ENCODE measurements around the gene KRT14. TPM values are rescaled to one million over a fixed set of nuclear protein-coding genes. Genes with fewer than 3 reads are reported as not detected.
A peak's percentile ranks its signal among the peaks of the same experiment; 100 is the strongest.
"Not testable (repeated sequence)": the region's sequence is repeated elsewhere in the genome, so short reads cannot be mapped to it uniquely, and the experiment has no call there.

KRT14 gene
- polyA plus RNA-seq, 4 donors = 0.24 to 0.44 (median 0.36) TPM

GRCh38 chr17:41548844-41549595 lies 37.7 kb downstream of the KRT14 start:
- peak in 3 of 4 donors; percentile 74 to 80 (median 75) for DNase-seq (ENCODE audit: low read depth in 4 of 4, low spot score in 3 of 4)

- DNase-seq (ENCODE audit: low read depth in 4 of 4, low spot score in 3 of 4) = no peak
Measured at GRCh38 chr17:41547921-41548843, 38.5 kb downstream of the KRT14 start.

GRCh38 chr17:41547378-41547841 lies 39.3 kb downstream of the KRT14 start:
- DNase-seq (ENCODE audit: low read depth in 4 of 4, low spot score in 3 of 4) = no peak

DNA sequence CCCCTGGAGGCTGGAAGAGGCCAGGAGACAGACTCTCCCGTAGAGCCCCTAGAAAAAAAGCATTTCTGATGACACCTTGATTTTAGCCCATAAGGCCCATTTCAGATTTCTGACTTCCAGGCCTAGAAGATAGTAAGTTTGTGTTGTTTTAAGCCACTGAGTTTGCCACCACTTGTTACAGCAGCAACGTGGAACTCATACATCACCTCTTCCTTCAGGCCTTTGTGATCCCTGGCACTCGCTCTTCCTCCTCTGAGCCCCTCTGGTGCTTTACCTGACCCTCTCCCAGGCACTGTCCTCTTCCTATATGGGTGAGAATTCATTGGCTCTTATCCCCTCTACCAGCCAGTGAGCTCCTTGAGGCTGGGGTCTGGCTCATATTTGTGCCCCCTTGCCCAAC lies 39.9 kb downstream of the KRT14 start:
- DNase-seq (ENCODE audit: low read depth in 4 of 4, low spot score in 3 of 4) = no peak

GRCh38 chr17:41545829-41546410 lies 40.8 kb downstream of the KRT14 start:
- no peak for DNase-seq (ENCODE audit: low read depth in 4 of 4, low spot score in 3 of 4)

DNA sequence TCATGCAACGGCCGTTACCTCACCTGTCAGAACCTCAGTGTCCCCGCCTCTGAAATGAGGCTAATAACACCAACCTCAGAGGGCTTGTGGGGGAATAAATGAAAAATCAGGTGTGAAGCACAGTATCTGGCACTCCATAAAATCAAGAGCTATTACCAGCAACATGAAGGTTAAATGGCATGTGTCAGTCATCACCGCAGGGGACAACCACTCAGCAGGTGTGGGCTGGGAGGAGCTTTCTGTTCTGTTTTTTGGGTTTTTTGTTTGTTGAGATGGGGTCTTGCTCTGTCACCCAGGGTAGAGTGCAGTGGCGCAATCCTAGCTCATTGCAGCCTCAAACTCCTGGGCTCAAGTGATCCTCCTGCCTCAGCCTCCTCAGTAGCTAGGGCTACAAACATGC lies 41.8 kb downstream of the KRT14 start:
- no peak for DNase-seq (ENCODE audit: low read depth in 4 of 4, low spot score in 3 of 4)

DNA sequence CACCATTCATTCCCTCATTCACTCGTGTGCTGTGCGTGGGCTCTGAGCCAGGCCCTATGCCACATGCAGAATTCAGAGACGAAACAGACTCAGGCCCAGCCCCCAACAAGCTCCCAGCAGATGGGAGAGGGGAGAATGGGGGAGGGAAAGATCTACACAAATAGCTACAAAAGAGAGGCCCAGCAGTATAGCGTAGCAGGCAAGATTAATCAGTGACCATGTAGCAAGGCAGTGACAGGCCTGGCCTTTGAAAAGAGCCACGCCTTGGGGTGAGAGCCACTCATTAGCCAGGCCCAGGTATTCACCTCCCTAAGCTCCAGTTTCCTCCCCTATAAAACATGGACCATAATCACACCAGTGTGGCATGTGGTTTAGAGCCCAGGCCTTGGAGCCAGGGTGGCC lies 42.2 kb downstream of the KRT14 start:
- no peak for DNase-seq (ENCODE audit: low read depth in 4 of 4, low spot score in 3 of 4)

DNA sequence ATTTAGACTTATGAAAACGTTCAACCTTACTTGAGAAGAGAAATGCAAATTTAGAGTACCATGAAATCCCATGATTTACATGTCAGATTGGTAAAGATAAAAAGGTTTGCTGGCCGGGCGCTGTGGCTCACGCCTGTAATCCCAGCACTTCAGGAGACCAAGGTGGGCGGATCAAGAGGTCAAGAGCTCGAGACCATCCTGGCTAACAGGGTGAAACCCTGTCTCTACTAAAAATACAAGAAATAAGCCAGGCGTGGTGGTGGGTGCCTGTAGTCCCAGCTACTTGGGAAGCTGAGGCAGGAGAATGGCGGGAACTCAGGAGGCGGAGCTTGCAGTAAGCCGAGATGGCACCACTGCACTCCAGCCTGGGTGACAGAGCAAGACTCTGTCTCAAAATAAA lies 43.9 kb downstream of the KRT14 start:
- DNase-seq (ENCODE audit: low read depth in 4 of 4, low spot score in 3 of 4) = not testable (repeated sequence)

DNA sequence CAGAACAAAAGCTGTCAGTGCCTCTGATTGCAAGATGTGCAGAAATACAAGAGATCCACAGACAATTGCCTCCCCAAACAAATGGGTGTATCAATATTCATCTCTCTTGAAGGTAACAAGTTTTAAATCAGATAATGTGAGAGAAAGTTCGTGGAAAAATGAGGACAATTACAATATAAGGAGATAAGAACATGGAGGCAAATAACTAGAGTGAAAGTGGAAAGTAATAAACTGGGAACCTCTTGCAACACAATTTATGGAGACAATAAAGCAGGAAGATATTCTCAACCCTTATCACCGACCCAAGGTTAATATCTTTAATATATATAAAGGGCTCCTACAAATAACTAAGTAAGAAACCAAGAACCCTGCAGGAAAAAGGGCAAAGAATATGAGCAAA lies 44.3 kb downstream of the KRT14 start:
- no peak for DNase-seq (ENCODE audit: low read depth in 4 of 4, low spot score in 3 of 4)

DNA sequence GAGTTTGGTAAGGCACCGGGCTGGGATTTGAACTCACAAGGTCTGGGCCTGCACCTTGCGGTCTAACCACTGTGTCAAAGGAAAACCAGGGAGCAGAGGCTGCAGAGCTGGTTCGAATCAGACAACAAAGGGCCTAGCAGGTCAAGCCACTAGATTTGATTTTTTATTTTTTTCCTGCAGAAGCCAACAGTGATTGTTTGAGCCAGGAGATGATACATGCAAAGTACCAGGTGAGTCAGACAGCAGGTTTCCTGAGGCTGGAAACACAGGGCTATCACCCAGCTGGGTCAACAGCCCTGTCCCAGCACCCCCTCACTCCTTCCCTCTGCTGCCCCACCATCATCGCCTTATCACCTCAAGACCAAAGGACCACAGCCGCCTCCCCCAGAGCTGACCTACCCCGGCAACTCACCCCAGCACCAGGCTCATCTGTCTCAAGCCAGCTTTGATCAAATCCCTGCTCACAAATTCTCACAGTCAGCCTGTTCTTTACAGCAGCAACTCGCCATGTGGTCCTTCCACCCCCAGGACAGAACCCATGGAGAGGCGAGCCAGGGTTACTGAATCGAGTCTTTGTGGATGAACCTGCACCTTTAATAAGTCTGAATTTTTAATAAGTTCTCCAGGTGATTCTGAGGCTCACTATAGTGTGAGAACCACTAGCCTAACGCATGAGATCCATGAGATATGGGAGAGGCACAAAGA lies 45.6 kb downstream of the KRT14 start:
- no peak for DNase-seq (ENCODE audit: low read depth in 4 of 4, low spot score in 3 of 4)

GRCh38 chr17:41539979-41540701 lies 46.6 kb downstream of the KRT14 start:
- DNase-seq (ENCODE audit: low read depth in 4 of 4, low spot score in 3 of 4) = no peak

DNA sequence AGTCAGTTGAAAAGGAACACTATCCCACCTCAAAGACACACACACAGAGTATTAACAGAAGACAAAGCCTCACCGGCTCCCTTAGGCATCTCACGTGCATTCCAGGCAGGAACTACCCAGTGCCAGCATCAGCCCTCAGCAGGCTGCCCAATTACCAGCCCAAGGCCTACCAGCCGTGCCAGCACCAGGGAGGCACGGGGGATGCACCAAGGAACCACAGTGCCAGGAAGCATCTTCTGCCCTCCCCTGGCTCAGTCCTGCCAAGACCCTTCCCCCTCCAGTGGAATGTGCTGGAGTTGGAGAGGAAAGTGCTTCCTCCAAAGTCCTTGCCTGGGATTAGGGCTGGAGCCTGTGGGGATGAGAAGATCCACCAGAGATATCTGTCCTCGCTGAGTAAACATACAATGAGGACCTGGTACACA lies 47.6 kb downstream of the KRT14 start:
- no peak for DNase-seq (ENCODE audit: low read depth in 4 of 4, low spot score in 3 of 4)

- DNase-seq (ENCODE audit: low read depth in 4 of 4, low spot score in 3 of 4) = no peak
Measured at GRCh38 chr17:41538565-41538991, 48.1 kb downstream of the KRT14 start.

GRCh38 chr17:41537990-41538389 lies 48.7 kb downstream of the KRT14 start:
- no peak for DNase-seq (ENCODE audit: low read depth in 4 of 4, low spot score in 3 of 4)

GRCh38 chr17:41537614-41537954 lies 49.1 kb downstream of the KRT14 start:
- DNase-seq (ENCODE audit: low read depth in 4 of 4, low spot score in 3 of 4) = no peak

DNA sequence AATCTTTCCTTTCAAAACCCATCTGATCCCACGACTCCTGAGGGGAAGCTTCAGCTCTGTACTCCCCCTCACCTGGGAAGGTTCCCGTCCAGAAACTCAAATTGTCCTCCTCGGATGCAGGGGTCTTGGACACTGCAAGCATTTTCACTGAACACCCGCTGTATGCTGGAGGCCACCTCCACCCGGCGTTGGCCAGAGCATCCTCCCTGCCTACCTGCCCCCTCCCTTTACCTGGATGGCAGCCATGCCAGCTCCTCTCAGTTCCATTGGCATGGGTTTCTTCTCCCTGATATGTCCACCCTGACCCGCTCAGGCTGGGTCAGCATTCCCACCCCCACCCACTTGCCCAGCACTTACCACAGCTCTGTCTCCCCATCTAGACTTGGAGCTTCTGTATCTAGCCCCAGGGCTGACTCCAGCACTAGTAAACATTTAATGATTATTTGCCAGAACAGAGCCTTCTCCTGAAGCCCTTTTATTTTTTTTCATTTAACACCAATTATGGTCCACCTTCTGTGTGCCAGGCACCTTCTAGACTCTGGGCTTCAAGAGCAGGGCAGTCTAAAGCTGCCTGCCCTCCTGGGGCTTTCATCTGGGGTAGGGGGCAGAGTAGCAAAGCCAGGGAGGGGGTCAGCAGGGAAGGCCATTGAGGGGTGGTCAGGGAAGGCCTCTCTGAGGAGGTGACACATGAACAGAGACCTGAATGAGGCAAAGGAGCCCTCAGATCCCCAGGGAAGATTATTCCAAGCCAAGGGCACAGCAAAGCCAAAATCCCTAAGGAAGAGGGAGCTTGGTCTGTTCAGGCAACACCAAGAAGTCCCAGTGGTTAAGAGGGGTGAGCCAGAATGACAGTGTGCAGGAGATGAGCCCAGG lies 49.7 kb downstream of the KRT14 start:
- DNase-seq (ENCODE audit: low read depth in 4 of 4, low spot score in 3 of 4) = no peak

DNA sequence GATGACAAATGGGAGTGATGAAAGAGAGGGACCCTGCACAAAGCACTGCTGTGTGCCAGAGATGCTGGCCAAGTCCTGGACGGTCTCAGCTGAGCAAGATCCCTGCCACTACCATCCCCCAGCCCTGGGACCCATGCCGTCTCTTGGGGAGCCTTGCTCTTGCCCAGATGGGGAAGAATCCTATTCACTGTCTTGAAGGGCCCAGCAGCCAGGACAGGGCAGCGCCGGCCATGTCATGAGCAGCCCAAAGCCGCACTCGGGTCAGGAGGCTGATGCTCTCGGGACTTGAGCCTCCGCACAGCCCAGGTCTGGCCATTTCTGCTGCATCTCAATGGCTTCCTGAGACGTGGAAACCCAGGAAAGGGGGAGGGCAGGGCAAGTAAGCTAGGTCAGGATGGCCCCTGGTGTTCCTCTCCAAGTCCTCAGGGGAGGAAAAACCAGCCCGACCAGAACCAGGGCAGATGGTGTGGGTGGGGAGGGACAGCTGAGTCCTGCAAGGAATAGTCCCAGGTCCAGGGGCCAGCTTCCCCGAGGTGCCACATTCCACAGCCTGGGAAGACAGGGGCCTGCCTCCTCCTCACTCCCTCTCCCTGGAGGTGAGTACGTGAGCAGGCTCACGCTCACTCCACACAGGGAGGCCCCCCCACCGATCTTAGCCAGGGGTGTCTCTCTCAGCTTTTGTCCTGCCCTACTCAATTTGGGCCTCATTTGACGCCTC lies 50.8 kb downstream of the KRT14 start:
- DNase-seq (ENCODE audit: low read depth in 4 of 4, low spot score in 3 of 4) = no peak

DNA sequence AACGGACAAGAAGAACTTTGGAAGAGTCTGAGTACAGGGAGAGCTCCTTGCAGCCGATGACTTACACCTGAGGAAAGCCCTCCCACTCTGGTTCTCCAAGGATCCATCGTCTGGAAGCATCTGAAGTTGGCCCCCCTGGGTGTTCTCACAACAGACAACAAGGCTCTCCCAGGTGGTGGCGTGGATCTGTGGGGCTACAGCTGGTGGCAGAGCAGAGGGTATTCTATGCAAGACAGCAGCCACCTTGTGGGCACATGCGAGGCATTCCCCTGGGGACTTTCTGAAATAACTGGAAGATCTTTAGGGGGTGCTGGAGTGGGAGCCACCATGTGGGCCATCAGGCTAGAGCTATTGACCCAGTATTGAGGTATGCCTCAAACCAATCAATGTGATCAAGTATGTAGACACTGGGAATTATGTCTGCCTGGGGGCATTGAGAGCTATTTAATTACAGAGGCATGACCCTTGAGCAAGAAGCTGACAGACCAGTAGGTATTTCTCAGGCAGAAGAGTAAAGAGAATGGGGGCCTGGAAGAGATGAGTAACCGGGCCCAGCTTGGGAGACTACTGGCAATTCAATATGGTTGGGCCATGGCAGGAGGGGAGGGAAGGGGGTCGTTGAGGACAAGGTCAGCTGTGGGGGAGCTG lies 51.7 kb downstream of the KRT14 start:
- DNase-seq (ENCODE audit: low read depth in 4 of 4, low spot score in 3 of 4) = no peak

Data from left renal pelvis (tissue), 4 donors.